ENCODE measurements around the gene STKLD1. TPM values are rescaled to one million over a fixed set of nuclear protein-coding genes. Genes with fewer than 3 reads are reported as not detected.

Gene STKLD1
- total RNA-seq, 2 donors from 2014 or later = 0.77 TPM; not detected in 1

DNA sequence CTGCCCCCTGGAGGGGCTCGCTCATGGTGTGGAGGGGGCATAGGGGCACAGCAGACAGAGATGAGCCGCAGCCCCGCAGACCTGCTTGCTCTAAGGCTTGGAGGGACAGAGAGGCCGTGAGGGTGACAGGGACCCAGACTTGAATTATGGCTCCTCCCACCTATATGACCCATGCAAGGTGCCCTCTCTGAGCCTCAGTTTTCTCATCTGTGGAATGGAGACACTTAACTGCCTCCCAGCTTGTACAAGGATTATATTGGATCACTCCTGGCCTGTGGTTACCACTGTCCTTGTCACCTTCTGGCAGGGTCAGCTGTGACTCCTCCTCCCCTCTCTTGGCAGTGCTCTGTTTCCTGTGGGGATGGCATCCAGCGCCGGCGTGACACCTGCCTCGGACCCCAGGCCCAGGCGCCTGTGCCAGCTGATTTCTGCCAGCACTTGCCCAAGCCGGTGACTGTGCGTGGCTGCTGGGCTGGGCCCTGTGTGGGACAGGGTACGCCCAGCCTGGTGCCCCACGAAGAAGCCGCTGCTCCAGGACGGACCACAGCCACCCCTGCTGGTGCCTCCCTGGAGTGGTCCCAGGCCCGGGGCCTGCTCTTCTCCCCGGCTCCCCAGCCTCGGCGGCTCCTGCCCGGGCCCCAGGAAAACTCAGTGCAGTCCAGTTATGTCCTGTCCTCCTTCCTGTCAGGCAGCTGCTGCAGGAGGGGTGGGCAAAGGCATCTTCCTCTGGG, 78.9 kb downstream of the STKLD1 start:
- no peak for ATAC-seq (replicated peaks)
- no peaks in the 10 kb centered on the region for H3K4me1 Mint-ChIP-seq
- no peaks in the 10 kb centered on the region for H3K9me3 Mint-ChIP-seq
- H3K36me3 Mint-ChIP-seq (ENCODE audit: low read depth) = no peaks in the 10 kb centered on the region
- no peaks in the 10 kb centered on the region for H3K27me3 Mint-ChIP-seq
- no peak overlapping the region for H3K27ac Mint-ChIP-seq
- H3K4me3 Mint-ChIP-seq = no peak overlapping the region

Other genes starting within 250 kb of the STKLD1 start
- gene GBGT1, start 212.5 kb upstream of the STKLD1 start, total RNA-seq = 1 to 10 TPM; 2.8 to 7.2 TPM
- gene OBP2B, start 167.1 kb upstream of the STKLD1 start, total RNA-seq = not detected
- not detected for gene ABO, start 101.2 kb upstream of the STKLD1 start, total RNA-seq
- gene SURF6, start 40.2 kb upstream of the STKLD1 start, total RNA-seq = 10 to 100 TPM; 17.4 to 26.3 TPM
- gene MED22, start 28.2 kb upstream of the STKLD1 start, total RNA-seq = 10 to 100 TPM; 21.3 to 29.9 TPM
- gene RPL7A, start 28.1 kb upstream of the STKLD1 start, total RNA-seq = 1,000 to 10,000 TPM; 3,005 to 3,350 TPM
- 10 to 100 TPM; 13.9 to 25.4 TPM for gene SURF1, start 19.9 kb upstream of the STKLD1 start, total RNA-seq
- 10 to 100 TPM in 1 of 2 donors, 1 to 10 TPM in 1; 7.0 to 17.3 TPM for gene SURF2, start 19.8 kb upstream of the STKLD1 start, total RNA-seq
- 100 to 1,000 TPM; 315 to 380 TPM for gene SURF4, start 306 bp upstream of the STKLD1 start, total RNA-seq
- gene REXO4, start 41.6 kb downstream of the STKLD1 start, total RNA-seq = 10 to 100 TPM; 26.1 to 36.5 TPM
- 1 to 10 TPM; 1.2 to 3.9 TPM for gene ADAMTS13, start 46.0 kb downstream of the STKLD1 start, total RNA-seq
- 1 to 10 TPM in 1 of 2 donors, under 1 TPM in 1; 0.41 to 3.0 TPM for gene CACFD1, start 83.6 kb downstream of the STKLD1 start, total RNA-seq
- gene SLC2A6, start 102.7 kb downstream of the STKLD1 start, total RNA-seq = 1 to 10 TPM; 1.2 to 1.4 TPM
- not detected for gene MYMK, start 148.6 kb downstream of the STKLD1 start, total RNA-seq
- gene ADAMTSL2, start 158.3 kb downstream of the STKLD1 start, total RNA-seq = not detected
- not detected for gene FAM163B, start 233.0 kb downstream of the STKLD1 start, total RNA-seq